ENCODE data around the gene IMMP2L. TPM values are rescaled to one million over a fixed set of nuclear protein-coding genes. Genes with fewer than 3 reads are reported as not detected.

Gene IMMP2L
- total and polyA plus RNA-seq, 2 of the 4 experiments (the other 2 are of a cell fraction), result 5.8 to 9.3 TPM

- no CpG with 5 or more reads among the region's 2 CpGs for WGBS, 2 experiments (ENCODE audit: extremely low coverage in 2 of 2, insufficient read length in 1 of 2)
- POLR2A ChIA-PET (ENCODE audit: unreplicated experiment), result no interaction called here
- no TSS peak for BruUV-seq (replicated peaks)
Observed at GRCh38 chr7:111067682-111068081, 494.6 kb downstream of the IMMP2L start.

More at GRCh38 chr7:111067682-111068081, 494.6 kb downstream of the IMMP2L start:
- no peak overlapping the region for H2AK9ac ChIP-seq (replicated peaks; ENCODE audit: low read depth, low read length, poor library complexity)
- intact Hi-C loops (cut with micrococcal nuclease), result no loop called here
- no peak overlapping the region for H3K9ac ChIP-seq (ENCODE audit: low read depth, low read length)
- H3K9me3 ChIP-seq (ENCODE audit: control insufficient read depth, insufficient read depth, low read length), result peaks cover 4% of the 10 kb centered on the region; the same call in 1 of the 2 replicates
- no peak overlapping the region for H3K4me2 ChIP-seq (ENCODE audit: low read depth, low read length)
- no peak overlapping the region for H2BK20ac ChIP-seq (ENCODE audit: low read depth, low read length)
- CTCF ChIA-PET, result no interaction called here
- H2BK15ac ChIP-seq (ENCODE audit: low read depth, low read length), result no peak overlapping the region
- H3K36me3 ChIP-seq (ENCODE audit: control insufficient read depth, insufficient read depth, low read length), result no peaks in the 10 kb centered on the region
- H4K20me1 ChIP-seq (ENCODE audit: insufficient read depth, low read length), result no peaks in the 10 kb centered on the region
- no peak overlapping the region for H2AK5ac ChIP-seq (ENCODE audit: low read depth, low read length)
- H4K5ac ChIP-seq (ENCODE audit: low read depth, low read length), result no peak overlapping the region
- H3K79me1 ChIP-seq (ENCODE audit: low read depth in 1 of 2, low read length in 2 of 2), result no peaks in the 10 kb centered on the region
- no peak overlapping the region for H2BK120ac ChIP-seq (ENCODE audit: low read depth, low read length)
- no peak overlapping the region for H3K56ac ChIP-seq (ENCODE audit: extremely low read depth, insufficient read depth, low read length)
- H3K4me3 ChIP-seq (ENCODE audit: insufficient read depth, low read depth, low read length), result no peak overlapping the region
- DNase-seq, result no peak
- H3K14ac ChIP-seq (replicated peaks; ENCODE audit: low read depth, low read length), result no peak overlapping the region
- in situ Hi-C loops (cut with MboI; ENCODE audit: low sequenced_read_pairs), result no loop called here
- no peaks in the 10 kb centered on the region for H3K4me1 ChIP-seq (ENCODE audit: control insufficient read depth, insufficient read depth, low read length)
- ATAC-seq (ENCODE audit: low read depth), result no peak
- no peak overlapping the region for H2AFZ ChIP-seq (replicated peaks; ENCODE audit: low read length, poor library complexity)
- TF ChIP-seq RAD21 (IDR thresholded peaks at IDR 0.05; ENCODE audit: low read length) (no peak), FOS (IDR thresholded peaks at IDR 0.05; ENCODE audit: low read depth, low read length) (no peak), MAZ (IDR thresholded peaks at IDR 0.05; ENCODE audit: borderline replicate concordance, low read depth, low read length) (no peak), POLR2A (IDR thresholded peaks at IDR 0.05; ENCODE audit: low read depth, low read length) (no peak), CHD1 (IDR thresholded peaks at IDR 0.05; ENCODE audit: low read depth, low read length) (no peak), USF2 (IDR thresholded peaks at IDR 0.05; ENCODE audit: low read depth, low read length) (no peak)
- no peaks in the 10 kb centered on the region for H3K27me3 ChIP-seq (ENCODE audit: control insufficient read depth, insufficient read depth, low read length)
- H2BK5ac ChIP-seq (ENCODE audit: low read depth, low read length, poor library complexity, severe bottlenecking), result no peak overlapping the region
- H3K18ac ChIP-seq (ENCODE audit: low read depth, low read length), result no peak overlapping the region
- H3K4ac ChIP-seq (ENCODE audit: low read depth, low read length), result no peak overlapping the region
- no peak overlapping the region for H4K8ac ChIP-seq (ENCODE audit: low read depth in 2 of 2, low read length in 2 of 2)
- no peak overlapping the region for H3K23ac ChIP-seq (ENCODE audit: low read depth, low read length)
- no peak overlapping the region for H4K91ac ChIP-seq (ENCODE audit: insufficient read depth, low read depth, low read length)
- no peaks in the 10 kb centered on the region for H3K9me1 ChIP-seq (ENCODE audit: insufficient read depth, low read length)
- no peak overlapping the region for H3K27ac ChIP-seq (ENCODE audit: insufficient read depth, low read length)
- dilution Hi-C loops (cut with HindIII; ENCODE audit: low sequenced_read_pairs, unreplicated experiment), result no loop called here
